GM10266 (cell line): ENCODE results near the gene CYB561A3.

Experiments
- DNase-seq: peaks from one replicate; pipeline ENCODE4 v3.0.0; 2012; ENCODE audit errors: extremely low spot score
- TF ChIP-seq, protein P1 (sequence below): IDR thresholded peaks from 2 replicates; pipeline ENCODE4 v1.5.1; 2012; ENCODE audit warnings: mild to moderate bottlenecking, low read depth; ENCODE audit not compliant: control insufficient read depth, insufficient read depth; ENCODE audit errors: missing control alignments

The CYB561A3 gene

DNA sequence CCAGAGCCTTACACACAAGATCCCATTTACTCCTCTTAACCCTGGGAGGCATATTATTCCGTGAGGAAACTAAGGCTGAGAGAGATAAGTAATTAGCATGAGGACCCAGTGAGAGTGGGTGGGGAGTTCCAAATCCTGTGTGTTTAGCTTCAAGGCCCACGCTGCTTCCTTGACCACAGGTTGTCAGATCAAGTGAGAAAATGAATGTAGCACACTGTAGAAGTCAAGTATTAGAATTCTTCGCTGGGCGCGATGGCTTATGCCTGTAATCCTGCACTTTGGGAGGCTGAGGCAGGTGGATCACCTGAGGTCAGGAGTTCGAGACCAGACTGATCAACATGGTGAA lies 3.8 kb downstream of the CYB561A3 start:
- TF ChIP-seq, protein P1, sequence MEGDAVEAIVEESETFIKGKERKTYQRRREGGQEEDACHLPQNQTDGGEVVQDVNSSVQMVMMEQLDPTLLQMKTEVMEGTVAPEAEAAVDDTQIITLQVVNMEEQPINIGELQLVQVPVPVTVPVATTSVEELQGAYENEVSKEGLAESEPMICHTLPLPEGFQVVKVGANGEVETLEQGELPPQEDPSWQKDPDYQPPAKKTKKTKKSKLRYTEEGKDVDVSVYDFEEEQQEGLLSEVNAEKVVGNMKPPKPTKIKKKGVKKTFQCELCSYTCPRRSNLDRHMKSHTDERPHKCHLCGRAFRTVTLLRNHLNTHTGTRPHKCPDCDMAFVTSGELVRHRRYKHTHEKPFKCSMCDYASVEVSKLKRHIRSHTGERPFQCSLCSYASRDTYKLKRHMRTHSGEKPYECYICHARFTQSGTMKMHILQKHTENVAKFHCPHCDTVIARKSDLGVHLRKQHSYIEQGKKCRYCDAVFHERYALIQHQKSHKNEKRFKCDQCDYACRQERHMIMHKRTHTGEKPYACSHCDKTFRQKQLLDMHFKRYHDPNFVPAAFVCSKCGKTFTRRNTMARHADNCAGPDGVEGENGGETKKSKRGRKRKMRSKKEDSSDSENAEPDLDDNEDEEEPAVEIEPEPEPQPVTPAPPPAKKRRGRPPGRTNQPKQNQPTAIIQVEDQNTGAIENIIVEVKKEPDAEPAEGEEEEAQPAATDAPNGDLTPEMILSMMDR, result no peak
- no peak for DNase-seq

DNA sequence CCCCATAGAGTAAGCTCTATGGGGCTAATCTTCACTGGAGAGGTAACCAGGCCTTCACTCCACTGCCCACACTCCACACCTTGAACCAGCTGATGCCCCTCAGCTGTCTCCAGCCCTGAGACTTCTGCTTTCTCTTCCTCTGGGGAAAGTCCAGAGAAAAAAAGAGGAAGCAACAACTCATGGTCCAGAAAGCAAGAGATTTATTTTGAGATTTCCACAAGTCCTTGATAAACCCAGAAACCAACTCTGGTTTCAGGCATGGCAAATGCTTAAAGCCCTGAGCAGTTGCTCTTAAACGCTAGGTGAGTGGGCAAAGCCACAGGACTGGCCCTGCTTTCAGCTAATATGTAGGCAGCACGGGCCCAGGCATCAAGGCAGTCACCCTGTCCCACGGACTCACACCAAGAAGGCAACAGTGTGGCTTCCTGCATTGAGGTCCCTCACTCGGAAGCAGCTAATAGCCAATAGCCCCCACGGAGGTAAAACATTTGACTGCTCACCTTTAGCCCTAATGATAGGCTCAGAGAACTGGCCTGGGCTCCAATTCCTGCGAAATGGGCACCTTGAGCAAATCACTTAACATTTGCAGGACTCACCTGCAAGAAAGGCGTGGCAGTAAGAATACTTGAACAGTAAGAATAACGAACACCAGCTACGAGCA lies 4.3 kb downstream of the CYB561A3 start:
- TF ChIP-seq, protein P1, result no peak
- DNase-seq, result peak; percentile 49

DNA sequence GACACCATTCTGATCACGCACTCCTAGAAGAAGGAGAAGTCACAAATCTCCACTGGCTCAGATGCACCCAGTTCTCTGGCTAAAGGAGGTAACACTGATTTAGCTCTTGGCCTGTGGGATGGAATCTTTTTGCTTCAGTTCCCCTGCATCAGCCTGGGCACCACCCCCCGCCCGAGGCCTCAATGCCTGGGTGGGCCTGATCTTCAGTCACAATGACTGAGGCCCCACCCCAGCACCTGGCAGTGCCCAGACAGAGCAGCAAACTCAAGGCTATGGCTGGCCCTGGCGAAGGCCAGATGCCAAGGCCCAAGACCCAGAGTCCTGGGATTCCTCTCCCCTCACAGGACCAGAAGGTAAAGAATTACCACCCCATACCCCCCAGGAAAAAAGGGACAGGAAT lies 5.0 kb downstream of the CYB561A3 start:
- TF ChIP-seq, protein P1, result no peak
- DNase-seq, result no peak

DNA sequence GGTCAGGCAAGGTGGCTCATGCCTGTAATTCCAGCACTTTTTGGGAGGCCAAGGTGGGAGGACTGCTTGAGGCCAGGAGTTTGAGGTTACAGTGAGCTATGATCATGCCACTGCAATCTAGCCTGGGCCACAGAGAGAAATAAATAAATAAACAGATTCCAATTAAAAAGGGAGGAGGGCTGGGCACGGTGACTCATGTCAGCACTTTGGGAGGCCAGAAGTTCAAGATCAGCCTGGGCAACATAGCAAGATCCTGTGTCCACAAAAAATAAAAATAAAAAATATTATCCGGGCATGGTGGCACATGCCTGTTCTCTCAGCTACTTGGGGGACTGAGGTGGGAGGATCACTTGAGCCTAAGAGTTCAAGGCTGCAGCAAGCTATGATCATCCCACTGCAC lies 7.5 kb downstream of the CYB561A3 start:
- TF ChIP-seq, protein P1, result no peak
- no peak for DNase-seq

DNA sequence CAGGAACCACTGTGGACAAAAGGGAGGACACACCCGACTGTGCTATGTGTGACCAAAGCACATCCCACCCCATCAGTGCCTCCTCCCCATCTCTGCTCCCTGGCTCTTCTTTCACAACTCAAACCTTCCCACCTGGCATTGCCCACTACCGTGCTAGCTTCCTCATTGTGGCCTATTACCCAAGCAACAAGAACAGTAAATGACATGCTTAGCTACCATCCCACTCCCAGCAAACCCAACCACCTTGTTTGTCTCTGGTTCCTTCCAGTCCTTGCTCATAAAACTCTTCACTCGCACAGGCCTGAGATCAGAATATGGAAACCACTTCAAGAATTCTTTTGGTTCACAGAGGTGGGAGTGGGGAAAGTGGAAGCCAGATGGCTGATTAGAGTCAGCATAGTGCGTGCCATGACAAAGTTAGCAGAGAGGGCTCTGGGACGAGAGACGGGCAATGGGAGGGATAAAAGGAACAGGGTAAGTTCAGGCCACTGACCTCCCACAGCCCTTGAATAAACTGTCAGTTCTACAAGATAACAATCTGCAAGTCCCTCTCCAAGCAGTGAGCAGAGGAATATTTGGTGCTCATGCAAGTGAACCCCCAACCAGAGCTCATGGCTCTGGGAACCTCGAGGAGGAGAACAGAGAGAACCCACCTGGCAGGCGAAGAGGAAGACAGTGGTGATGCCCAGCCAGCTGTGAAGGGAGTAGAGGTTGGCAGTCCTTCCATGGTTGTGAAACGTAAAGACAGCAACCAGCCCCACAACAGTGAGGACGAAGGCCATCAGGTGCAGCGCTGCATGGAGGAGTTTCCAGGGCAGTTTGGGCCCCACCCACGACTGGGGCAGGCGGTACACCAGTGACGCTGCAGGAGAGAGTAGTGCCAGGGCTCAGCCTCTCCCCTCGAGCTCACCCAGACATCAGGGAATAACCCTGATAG lies 8.3 kb downstream of the CYB561A3 start:
- TF ChIP-seq, protein P1, result no peak
- no peak for DNase-seq

DNA sequence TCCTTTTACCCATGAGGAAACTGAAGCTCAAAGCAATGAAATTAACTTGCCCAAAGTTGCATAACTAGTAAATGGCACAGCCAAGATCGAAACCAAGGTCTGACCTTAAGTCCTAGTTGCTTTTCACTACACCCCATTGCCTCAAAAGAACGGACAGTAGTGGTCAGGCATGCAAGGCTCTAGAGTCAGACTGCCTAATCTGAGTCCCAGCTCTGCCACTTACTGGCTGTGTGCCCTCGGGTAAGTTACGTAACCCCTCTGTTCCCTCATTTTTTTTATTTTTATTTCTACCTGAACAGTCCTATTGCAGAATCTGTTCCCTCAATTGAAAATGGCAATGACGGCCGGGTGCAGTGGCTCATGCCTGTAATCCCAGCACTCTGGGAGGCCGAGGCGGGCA lies 9.6 kb downstream of the CYB561A3 start:
- no peak for DNase-seq
- TF ChIP-seq, protein P1, result no peak

DNA sequence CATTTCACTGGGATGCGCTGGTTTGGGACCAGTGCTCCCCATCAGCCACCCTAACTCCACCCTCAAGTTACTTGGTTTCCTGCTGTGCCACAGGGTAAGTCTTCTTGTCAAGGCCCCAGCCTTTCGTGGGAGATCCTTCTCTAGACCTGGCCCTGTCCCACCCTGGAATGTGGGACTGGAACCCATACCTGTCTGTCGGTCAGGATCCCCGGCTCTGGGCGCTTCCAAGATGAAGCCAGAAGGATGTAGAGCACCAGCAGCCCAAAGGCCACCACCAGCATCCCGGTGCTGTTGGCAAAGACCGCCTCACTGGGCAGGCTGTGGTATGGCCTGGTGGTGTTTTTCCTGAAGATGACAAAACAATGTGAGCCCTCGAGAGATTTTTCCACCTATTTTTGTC lies 10.9 kb downstream of the CYB561A3 start:
- no peak for DNase-seq
- TF ChIP-seq, protein P1, result no peak
